Measurements from ENCODE around the gene CCDC175. TPM values are rescaled to one million over a fixed set of nuclear protein-coding genes. Genes with fewer than 3 reads are reported as not detected.

The CCDC175 gene
- total and polyA plus RNA-seq, 2 donors (not counting 3 experiments of a cell fraction or from before 2014, with no cell fraction given), result not detected

- no peaks in the 10 kb centered on the region for H3K9me3 ChIP-seq (replicated peaks; ENCODE audit: control insufficient read depth, insufficient read depth, low read length)
- H3K9me1 ChIP-seq (replicated peaks; ENCODE audit: control insufficient read depth, extremely low read depth, insufficient read depth, low read length), result no peaks in the 10 kb centered on the region
- no peak overlapping the region for H3K27ac ChIP-seq (ENCODE audit: insufficient read depth, low read depth, low read length)
- H3K9ac ChIP-seq (replicated peaks; ENCODE audit: extremely low read depth, insufficient read depth, low read length), result no peak overlapping the region
- intact Hi-C loops (cut with micrococcal nuclease) (no loop called here), dilution Hi-C loops (cut with MboI; ENCODE audit: extremely low pct_ligation_motif_present, low sequenced_read_pairs) (no loop called here)
- FAIRE-seq, result no peak
- BruUV-seq (replicated peaks), result no TSS peak
- no peak overlapping the region for H3K4me2 ChIP-seq (ENCODE audit: insufficient read depth, low read length)
- ChIA-PET CTCF (interaction anchor here (0.9 to 1.7 kb wide), 2 partner anchors 8 to 17 kb away, joined by 3 to 4 read pairs; no protein-coding TSS in a partner anchor), POLR2A (no interaction called here)
- TF ChIP-seq MAX (IDR thresholded peaks at IDR 0.05; ENCODE audit: insufficient read depth, insufficient read length), result no peak
- no peak for TF ChIP-seq FOS (IDR thresholded peaks at IDR 0.05; ENCODE audit: borderline replicate concordance, insufficient read depth, low read length)
- TF ChIP-seq JUN (IDR thresholded peaks at IDR 0.05; ENCODE audit: borderline replicate concordance, insufficient read depth, insufficient read length, low read depth), result no peak
- TF ChIP-seq POLR2A (IDR thresholded peaks at IDR 0.05; ENCODE audit: low read depth, low read length), result no peak
- no peak for TF ChIP-seq POLR2AphosphoS5 (IDR thresholded peaks at IDR 0.05; ENCODE audit: insufficient read depth, low read depth, low read length)
- TF ChIP-seq MYC (IDR thresholded peaks at IDR 0.05; ENCODE audit: low read depth, low read length), result no peak
- TF ChIP-seq, protein P1, sequence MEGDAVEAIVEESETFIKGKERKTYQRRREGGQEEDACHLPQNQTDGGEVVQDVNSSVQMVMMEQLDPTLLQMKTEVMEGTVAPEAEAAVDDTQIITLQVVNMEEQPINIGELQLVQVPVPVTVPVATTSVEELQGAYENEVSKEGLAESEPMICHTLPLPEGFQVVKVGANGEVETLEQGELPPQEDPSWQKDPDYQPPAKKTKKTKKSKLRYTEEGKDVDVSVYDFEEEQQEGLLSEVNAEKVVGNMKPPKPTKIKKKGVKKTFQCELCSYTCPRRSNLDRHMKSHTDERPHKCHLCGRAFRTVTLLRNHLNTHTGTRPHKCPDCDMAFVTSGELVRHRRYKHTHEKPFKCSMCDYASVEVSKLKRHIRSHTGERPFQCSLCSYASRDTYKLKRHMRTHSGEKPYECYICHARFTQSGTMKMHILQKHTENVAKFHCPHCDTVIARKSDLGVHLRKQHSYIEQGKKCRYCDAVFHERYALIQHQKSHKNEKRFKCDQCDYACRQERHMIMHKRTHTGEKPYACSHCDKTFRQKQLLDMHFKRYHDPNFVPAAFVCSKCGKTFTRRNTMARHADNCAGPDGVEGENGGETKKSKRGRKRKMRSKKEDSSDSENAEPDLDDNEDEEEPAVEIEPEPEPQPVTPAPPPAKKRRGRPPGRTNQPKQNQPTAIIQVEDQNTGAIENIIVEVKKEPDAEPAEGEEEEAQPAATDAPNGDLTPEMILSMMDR (IDR thresholded peaks at IDR 0.05; ENCODE audit: extremely low read depth in 1 of 2, insufficient read depth in 1 of 2, low read depth in 1 of 2, low read length in 2 of 2), result no peak
- H3K79me2 ChIP-seq (ENCODE audit: control insufficient read depth, insufficient read depth, low read length), result peaks cover 9% of the 10 kb centered on the region
- no peak overlapping the region for H3K4me3 ChIP-seq (replicated peaks in 1 of 3; ENCODE audit: insufficient read depth in 1 of 3, low read depth in 1 of 3, low read length in 3 of 3)
- peaks cover 5% of the 10 kb centered on the region for H3K4me1 ChIP-seq (ENCODE audit: control insufficient read depth, extremely low read depth, insufficient read depth, low read length)
- no peak for DNase-seq (ENCODE audit: low read depth, low spot score)
- no peaks in the 10 kb centered on the region for H3K27me3 ChIP-seq (ENCODE audit: control insufficient read depth in 2 of 2, insufficient read depth in 2 of 2, low read length in 2 of 2)
- no peak overlapping the region for H2AFZ ChIP-seq (ENCODE audit: low read depth, low read length)
- peaks cover 5 to 10% of the 10 kb centered on the region in 2 experiments for H3K36me3 ChIP-seq (ENCODE audit: control insufficient read depth in 2 of 2, extremely low read depth in 1 of 2, insufficient read depth in 2 of 2, low read length in 2 of 2)
- H4K20me1 ChIP-seq (replicated peaks; ENCODE audit: control insufficient read depth, extremely low read depth, insufficient read depth, low read length), result no peaks in the 10 kb centered on the region
Observed at GRCh38 chr14:59490756-59491155, 85.9 kb downstream of the CCDC175 start.

All from endothelial cell of umbilical vein (primary cell).